ENCODE measurements around the gene TBC1D10B. TPM values are rescaled to one million over a fixed set of nuclear protein-coding genes. Genes with fewer than 3 reads are reported as not detected.

Gene TBC1D10B
- total RNA-seq, 5 donors from 2014 or later (not counting 1 experiment from before 2014, with no cell fraction given) = 24.0 to 60.1 (median 52.5) TPM

DNA sequence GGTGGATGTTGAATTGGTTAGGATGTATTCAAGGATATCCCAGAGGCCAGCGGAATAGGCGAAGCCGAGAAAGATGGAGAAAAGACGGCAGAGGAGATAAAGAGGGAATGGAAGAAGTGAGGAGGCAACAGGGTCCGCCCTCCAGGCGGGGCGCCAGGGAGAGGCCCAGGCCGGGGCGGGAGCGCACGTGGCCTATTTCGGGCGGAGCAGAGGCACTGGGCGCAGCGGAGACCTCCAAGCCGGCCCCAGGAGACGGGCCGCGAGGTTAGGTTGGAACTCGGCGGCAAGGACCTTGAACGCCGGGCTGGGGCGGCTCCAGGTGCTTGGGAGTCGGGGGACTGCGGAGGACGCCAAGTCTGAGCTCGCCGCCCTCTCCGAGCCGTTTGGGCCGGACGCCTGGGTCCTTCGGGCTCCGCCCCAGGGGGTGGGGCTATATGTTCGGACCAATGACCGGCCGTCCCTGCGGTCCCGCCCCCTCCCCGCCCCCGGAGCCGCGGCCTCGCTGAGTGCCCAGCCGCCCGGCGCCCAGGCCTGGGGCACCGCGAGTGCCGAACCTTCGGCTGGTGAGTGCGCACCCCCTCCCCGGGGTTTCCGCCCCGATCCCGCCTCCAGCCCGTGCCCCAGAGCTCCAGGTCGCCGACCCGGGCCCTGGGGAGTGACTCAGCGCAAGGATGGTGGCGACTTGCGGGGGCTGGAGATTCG lies 37.0 kb upstream of the TBC1D10B start, which contains the start of gene ZNF771:
Gene ZNF771 (plus strand): TSS at position 505 of the 702 bp plus-strand sequence. CDS start 448 bp downstream, outside the sequence.
- ATAC-seq (replicated peaks in 1 of 4) (peak; percentile 86 to 93 (median 90)), DNase-seq (peak; percentile 48 to 92 (median 71))
- Mint-ChIP-seq H3K27ac (peak within 1 kb of the TSS; percentile 92 to 96), H3K36me3 (peaks cover 4% of the 10 kb centered on the region), H3K27me3 (no peaks in the 10 kb centered on the region), H3K9me3 (no peaks in the 10 kb centered on the region), H3K4me1 (peaks cover 25 to 31% (median 30%) of the 10 kb centered on the region in 3 donors), H3K4me3 (peak within 1 kb of the TSS; percentile 92 to 95 (median 94))
- H3K27me3 ChIP-seq (replicated peaks in 1 of 2; ENCODE audit: control insufficient read depth in 2 of 2, extremely low read depth in 1 of 2, insufficient read depth in 2 of 2, low read length in 1 of 2) = no peaks in the 10 kb centered on the region
- POLR2A ChIA-PET = interaction anchor here in 1 of 2 donors (0.5 to 0.6 kb wide), 2 partner anchors 170 to 795 kb away, joined by 3 to 7 read pairs; no protein-coding TSS in a partner anchor
- WGBS (ENCODE audit: insufficient coverage) = 0% methylated on average over 65 of the region's 65 CpGs
- peak within 1 kb of the TSS; percentile 59 to 75 for H3K4me3 ChIP-seq (ENCODE audit: control insufficient read depth in 1 of 2, extremely low read depth in 1 of 2, low read length in 1 of 2)
- H3K9me3 ChIP-seq = no peaks in the 10 kb centered on the region
- CTCF ChIA-PET = interaction anchor here (0.6 to 4.6 kb wide), 7 partner anchors 9 to 734 kb away, joined by 3 to 32 read pairs (median 4); partner anchors contain the start of genes DCTPP1 (in 1 of the 2), SEPTIN1 (in 1 of the 2) and TBC1D10B (in 1 of the 2)
- H3K4me1 ChIP-seq (ENCODE audit: control insufficient read depth in 1 of 2, extremely low read depth in 1 of 2, insufficient read depth in 2 of 2, low read length in 2 of 2) = peaks cover 3 to 31% of the 10 kb centered on the region in 2 experiments
- H3K27ac ChIP-seq (ENCODE audit: low read length) = peak within 1 kb of the TSS; percentile 5
- peaks cover 2 to 4% of the 10 kb centered on the region in 2 donors for H3K36me3 ChIP-seq (ENCODE audit: control insufficient read depth in 2 of 2, extremely low read depth in 1 of 2, insufficient read depth in 1 of 2, low read length in 1 of 2)

DNA sequence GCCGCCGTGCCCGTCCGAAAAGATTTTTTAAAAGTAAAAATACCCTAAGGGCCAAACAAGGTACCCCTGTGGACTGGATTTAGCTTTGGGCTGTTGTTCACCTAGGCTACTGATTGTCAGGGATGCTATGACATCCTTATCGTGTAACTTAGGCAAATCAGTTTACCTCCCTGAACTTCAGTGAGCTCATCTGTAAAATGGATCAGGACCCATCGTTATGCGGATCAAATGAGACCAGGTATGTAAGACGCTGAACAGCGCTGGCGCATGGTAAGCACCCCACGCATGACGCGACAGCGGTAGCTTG lies 36.5 kb upstream of the TBC1D10B start:
- POLR2A ChIA-PET = interaction anchor here (0.5 to 0.6 kb wide), 2 partner anchors 61 to 795 kb away, joined by 3 read pairs; no protein-coding TSS in a partner anchor
- no peaks in the 10 kb centered on the region for H3K9me3 Mint-ChIP-seq
- ATAC-seq (replicated peaks in 1 of 4) = peak; percentile 32 to 42 (median 39)

DNA sequence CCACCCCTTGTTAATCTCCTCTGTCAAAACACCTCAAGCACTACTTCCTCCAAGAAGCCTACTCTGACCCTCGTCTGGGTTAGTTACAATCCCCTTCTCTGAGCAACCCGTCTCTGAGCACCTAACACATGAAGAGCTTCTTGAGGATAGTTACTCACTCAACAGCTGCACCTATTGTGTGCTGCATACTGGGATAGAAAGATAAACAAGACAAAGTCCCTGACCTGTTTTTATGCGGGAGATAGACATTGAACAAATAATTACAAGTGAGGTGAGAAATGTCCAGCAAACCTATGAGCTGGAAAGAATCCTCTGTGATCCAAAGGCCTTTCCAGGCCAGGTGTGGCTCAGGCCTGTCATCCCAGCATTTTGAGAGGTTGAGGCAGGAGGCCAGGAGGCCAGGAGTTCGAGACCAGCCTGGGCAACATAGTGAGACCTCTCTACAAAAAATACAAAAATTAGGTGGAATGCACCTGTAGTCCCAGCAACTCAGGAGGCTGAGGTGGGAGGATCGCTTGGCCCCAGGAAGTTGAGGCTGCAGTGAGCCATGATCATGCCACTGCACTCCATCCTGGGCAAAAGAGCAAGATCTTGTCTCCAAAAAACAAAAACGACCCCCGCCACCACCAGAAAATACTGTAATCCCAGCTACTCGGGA lies 31.6 kb upstream of the TBC1D10B start:
- no peaks in the 10 kb centered on the region for H3K9me3 ChIP-seq
- WGBS (ENCODE audit: insufficient coverage) = 90% methylated on average over 5 of the region's 8 CpGs
- peaks cover 2 to 18% of the 10 kb centered on the region in 2 donors for H3K36me3 ChIP-seq (ENCODE audit: control insufficient read depth in 2 of 2, extremely low read depth in 1 of 2, insufficient read depth in 1 of 2, low read length in 1 of 2)
- H3K27me3 ChIP-seq (replicated peaks in 1 of 2; ENCODE audit: control insufficient read depth in 2 of 2, extremely low read depth in 1 of 2, insufficient read depth in 2 of 2, low read length in 1 of 2) = peaks cover 0 to 8% of the 10 kb centered on the region in 2 experiments
- Mint-ChIP-seq H3K36me3 (no peaks in the 10 kb centered on the region), H3K27me3 (no peaks in the 10 kb centered on the region), H3K9me3 (no peaks in the 10 kb centered on the region), H3K4me3 (peak overlapping the region; percentile 84 to 86 (median 85)), H3K27ac (no peak overlapping the region), H3K4me1 (peaks cover 28 to 33% (median 32%) of the 10 kb centered on the region in 3 donors)
- DNase-seq = no peak
- ChIA-PET POLR2A (interaction anchor here in 1 of 2 donors (0.7 kb wide), 1 partner anchor 433 kb away, joined by 9 read pairs; no protein-coding TSS in a partner anchor), CTCF (interaction anchor here in 1 of 2 donors (0.9 kb wide), 1 partner anchor 31 kb away, joined by 4 read pairs; no protein-coding TSS in a partner anchor)
- no peak overlapping the region for H3K27ac ChIP-seq (ENCODE audit: low read length)
- H3K4me1 ChIP-seq (ENCODE audit: control insufficient read depth in 1 of 2, extremely low read depth in 1 of 2, insufficient read depth in 2 of 2, low read length in 2 of 2) = peaks cover 4 to 48% of the 10 kb centered on the region in 2 experiments
- no peak overlapping the region for H3K4me3 ChIP-seq (ENCODE audit: control insufficient read depth in 1 of 2, extremely low read depth in 1 of 2, low read length in 1 of 2)
- ATAC-seq (replicated peaks in 1 of 4) = no peak

More for the DNA sequence above, 36.5 kb upstream of the TBC1D10B start:
- H3K36me3 ChIP-seq (ENCODE audit: control insufficient read depth in 2 of 2, extremely low read depth in 1 of 2, insufficient read depth in 1 of 2, low read length in 1 of 2) = peaks cover 1 to 2% of the 10 kb centered on the region in 2 donors
- peak overlapping the region; percentile 5 for H3K27ac ChIP-seq (ENCODE audit: low read length)
- H3K4me1 ChIP-seq (ENCODE audit: control insufficient read depth in 1 of 2, extremely low read depth in 1 of 2, insufficient read depth in 2 of 2, low read length in 2 of 2) = peaks cover 3 to 31% of the 10 kb centered on the region in 2 experiments
- no peaks in the 10 kb centered on the region for H3K27me3 ChIP-seq (replicated peaks in 1 of 2; ENCODE audit: control insufficient read depth in 2 of 2, extremely low read depth in 1 of 2, insufficient read depth in 2 of 2, low read length in 1 of 2)
- Mint-ChIP-seq H3K4me3 (peak overlapping the region; percentile 92 to 95 (median 94)), H3K27me3 (no peaks in the 10 kb centered on the region), H3K4me1 (peaks cover 27% of the 10 kb centered on the region in 3 donors), H3K27ac (peak overlapping the region; percentile 92 to 96), H3K36me3 (no peaks in the 10 kb centered on the region)
- DNase-seq = no peak
- H3K4me3 ChIP-seq (ENCODE audit: control insufficient read depth in 1 of 2, extremely low read depth in 1 of 2, low read length in 1 of 2) = peak overlapping the region; percentile 59 to 75
- no peaks in the 10 kb centered on the region for H3K9me3 ChIP-seq
- 23% methylated on average over 14 of the region's 14 CpGs for WGBS (ENCODE audit: insufficient coverage)
- CTCF ChIA-PET = interaction anchor here (0.6 to 4.6 kb wide), 6 partner anchors 9 to 734 kb away, joined by 3 to 32 read pairs (median 4); partner anchors contain the start of genes SEPTIN1 (in 1 of the 2) and TBC1D10B (in 1 of the 2)

- H3K27ac Mint-ChIP-seq = peak overlapping the region; percentile 72 to 86
- Histone ChIP-seq H3K9me3 (no peaks in the 10 kb centered on the region), H3K4me3 (ENCODE audit: control insufficient read depth in 1 of 2, extremely low read depth in 1 of 2, low read length in 1 of 2) (peak overlapping the region; percentile 72 to 87), H3K36me3 (ENCODE audit: control insufficient read depth in 2 of 2, extremely low read depth in 1 of 2, insufficient read depth in 1 of 2, low read length in 1 of 2) (peaks cover 2 to 18% of the 10 kb centered on the region in 2 donors), H3K27me3 (replicated peaks in 1 of 2; ENCODE audit: control insufficient read depth in 2 of 2, extremely low read depth in 1 of 2, insufficient read depth in 2 of 2, low read length in 1 of 2) (peaks cover 0 to 8% of the 10 kb centered on the region in 2 experiments), H3K27ac (ENCODE audit: low read length) (no peak overlapping the region), H3K4me1 (ENCODE audit: control insufficient read depth in 1 of 2, extremely low read depth in 1 of 2, insufficient read depth in 2 of 2, low read length in 2 of 2) (peaks cover 9 to 60% of the 10 kb centered on the region in 2 experiments)
- no peaks in the 10 kb centered on the region for H3K9me3 Mint-ChIP-seq
- ChIA-PET CTCF (no interaction called here), POLR2A (no interaction called here)
- H3K27me3 Mint-ChIP-seq = no peaks in the 10 kb centered on the region
- ATAC-seq (replicated peaks in 1 of 4) (no peak), DNase-seq (no peak)
- peak overlapping the region; percentile 84 to 86 (median 85) for H3K4me3 Mint-ChIP-seq
- H3K4me1 Mint-ChIP-seq = peaks cover 34 to 44% (median 43%) of the 10 kb centered on the region in 3 donors
- H3K36me3 Mint-ChIP-seq = no peaks in the 10 kb centered on the region
- WGBS (ENCODE audit: insufficient coverage) = 31% methylated on average over 9 of the region's 12 CpGs
Measured at GRCh38 chr16:30399435-30400186, 29.3 kb upstream of the TBC1D10B start.

DNA sequence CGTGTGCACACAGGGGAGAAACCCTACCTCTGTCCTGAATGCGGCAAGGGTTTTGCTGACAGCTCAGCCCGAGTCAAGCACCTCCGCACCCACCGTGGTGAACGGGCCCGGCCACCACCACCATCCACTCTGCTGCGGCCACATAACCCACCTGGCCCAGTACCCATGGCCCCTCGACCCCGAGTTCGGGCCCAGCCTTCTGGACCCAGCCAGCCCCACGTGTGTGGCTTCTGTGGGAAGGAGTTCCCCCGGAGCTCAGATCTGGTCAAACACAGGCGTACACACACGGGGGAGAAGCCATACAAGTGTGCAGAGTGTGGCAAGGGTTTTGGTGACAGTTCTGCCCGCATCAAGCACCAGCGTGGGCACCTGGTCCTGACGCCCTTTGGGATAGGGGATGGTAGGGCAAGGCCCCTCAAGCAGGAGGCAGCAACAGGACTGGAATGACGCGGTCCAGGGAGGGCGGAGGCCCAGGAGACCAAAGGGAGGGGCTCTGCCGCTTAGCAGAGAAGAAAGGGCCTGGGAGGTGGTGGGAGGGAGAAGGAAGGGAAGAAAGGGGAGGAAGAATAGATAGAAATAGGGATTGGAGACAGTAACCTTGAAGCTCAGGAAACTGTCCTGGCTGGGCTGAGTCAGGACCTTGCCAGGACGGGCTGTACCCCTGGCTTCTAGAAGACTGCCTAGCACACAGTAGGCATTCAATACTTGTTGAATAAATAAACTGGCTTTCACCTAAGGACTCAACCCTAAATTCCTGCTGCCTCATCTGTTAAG lies 28.6 kb upstream of the TBC1D10B start:
- Histone ChIP-seq H3K9me3 (no peaks in the 10 kb centered on the region), H3K4me1 (ENCODE audit: control insufficient read depth in 1 of 2, extremely low read depth in 1 of 2, insufficient read depth in 2 of 2, low read length in 2 of 2) (peaks cover 9 to 67% of the 10 kb centered on the region in 2 experiments), H3K36me3 (ENCODE audit: control insufficient read depth in 2 of 2, extremely low read depth in 1 of 2, insufficient read depth in 1 of 2, low read length in 1 of 2) (peaks cover 2 to 18% of the 10 kb centered on the region in 2 donors), H3K27me3 (replicated peaks in 1 of 2; ENCODE audit: control insufficient read depth in 2 of 2, extremely low read depth in 1 of 2, insufficient read depth in 2 of 2, low read length in 1 of 2) (peaks cover 0 to 8% of the 10 kb centered on the region in 2 experiments), H3K27ac (ENCODE audit: low read length) (no peak overlapping the region), H3K4me3 (ENCODE audit: control insufficient read depth in 1 of 2, extremely low read depth in 1 of 2, low read length in 1 of 2) (no peak overlapping the region)
- WGBS (ENCODE audit: insufficient coverage) = 84% methylated on average over 22 of the region's 23 CpGs
- ATAC-seq (replicated peaks in 1 of 4) = no peak
- Mint-ChIP-seq H3K9me3 (no peaks in the 10 kb centered on the region), H3K4me3 (peak overlapping the region; percentile 37 to 86 (median 84)), H3K27me3 (no peaks in the 10 kb centered on the region), H3K36me3 (no peaks in the 10 kb centered on the region), H3K27ac (peak overlapping the region; percentile 28 to 36), H3K4me1 (peaks cover 37 to 50% (median 46%) of the 10 kb centered on the region in 3 donors)
- POLR2A ChIA-PET = interaction anchor here in 1 of 2 donors (0.6 kb wide), 1 partner anchor 22 kb away, joined by 3 read pairs; no protein-coding TSS in a partner anchor
- DNase-seq = no peak
- CTCF ChIA-PET = no interaction called here

Measured in T-cell (primary cell).